T-helper 2 cell treated with Interferon-gamma antibody and Interleukin-4, amounts not matched to agents 5 μg/mL and 100 μg/mL, for 36 hours (primary cell): ENCODE results near the gene ATOH8.

Experiments used
- DNase-seq: peaks from one replicate; pipeline ENCODE4 v3.0.0; 2021; ENCODE audit warnings: low spot score
- H3K27ac Mint-ChIP-seq: one replicate; pipeline ENCODE4 v1.8.0; 2021; ENCODE audit warnings: mild to moderate bottlenecking, mixed read lengths
- H3K27me3 Mint-ChIP-seq: one replicate; pipeline ENCODE4 v1.8.0; 2021; ENCODE audit warnings: low read depth, mixed read lengths
- H3K36me3 Mint-ChIP-seq: one replicate; pipeline ENCODE4 v1.8.0; 2021; ENCODE audit warnings: low read depth, mixed read lengths
- H3K4me1 Mint-ChIP-seq: one replicate; pipeline ENCODE4 v1.8.0; 2021; ENCODE audit warnings: low read depth, mixed read lengths
- H3K4me3 Mint-ChIP-seq: one replicate; pipeline ENCODE4 v1.8.0; 2022; ENCODE audit warnings: mild to moderate bottlenecking, moderate library complexity, mixed read lengths
- H3K9me3 Mint-ChIP-seq: one replicate; pipeline ENCODE4 v1.8.0; 2021; ENCODE audit warnings: mixed read lengths

The ATOH8 gene

GRCh38 chr2:85791704-85792565 is 38.1 kb downstream of the ATOH8 start:
- no peak overlapping the region for H3K4me3 Mint-ChIP-seq
- peaks cover 14% of the 10 kb centered on the region for H3K27me3 Mint-ChIP-seq
- no peak overlapping the region for H3K27ac Mint-ChIP-seq
- H3K36me3 Mint-ChIP-seq, result no peaks in the 10 kb centered on the region
- no peaks in the 10 kb centered on the region for H3K9me3 Mint-ChIP-seq
- DNase-seq, result no peak
- no peaks in the 10 kb centered on the region for H3K4me1 Mint-ChIP-seq

- peaks cover 15% of the 10 kb centered on the region for H3K27me3 Mint-ChIP-seq
- no peaks in the 10 kb centered on the region for H3K9me3 Mint-ChIP-seq
- DNase-seq, result no peak
- no peaks in the 10 kb centered on the region for H3K36me3 Mint-ChIP-seq
- no peak overlapping the region for H3K27ac Mint-ChIP-seq
- no peaks in the 10 kb centered on the region for H3K4me1 Mint-ChIP-seq
- H3K4me3 Mint-ChIP-seq, result no peak overlapping the region
Observed at GRCh38 chr2:85792783-85793441, 39.1 kb downstream of the ATOH8 start.

DNA sequence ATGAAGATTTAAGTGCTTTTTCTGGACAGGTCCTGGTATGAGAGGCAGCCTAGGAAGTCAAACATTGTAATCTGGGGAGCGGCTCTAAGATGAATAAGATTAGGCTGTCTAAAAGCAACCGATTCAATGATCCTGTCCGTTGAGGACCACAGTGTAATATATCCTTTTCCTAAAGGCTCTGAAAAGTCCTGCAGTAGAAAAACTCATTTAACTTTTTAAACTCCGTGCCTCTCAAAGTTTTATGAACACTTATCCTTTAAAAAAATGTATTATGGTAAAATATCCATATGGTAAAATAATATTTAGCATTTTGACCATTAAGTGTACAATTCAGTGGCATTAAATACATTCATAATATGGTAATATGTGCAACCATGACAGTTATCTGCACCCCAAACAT is 39.8 kb downstream of the ATOH8 start:
- H3K4me3 Mint-ChIP-seq, result no peak overlapping the region
- no peak overlapping the region for H3K27ac Mint-ChIP-seq
- DNase-seq, result no peak
- H3K36me3 Mint-ChIP-seq, result no peaks in the 10 kb centered on the region
- H3K27me3 Mint-ChIP-seq, result peaks cover 17% of the 10 kb centered on the region
- H3K9me3 Mint-ChIP-seq, result no peaks in the 10 kb centered on the region
- no peaks in the 10 kb centered on the region for H3K4me1 Mint-ChIP-seq

- DNase-seq, result no peak
- Mint-ChIP-seq H3K27me3 (peaks cover 20% of the 10 kb centered on the region), H3K4me1 (no peaks in the 10 kb centered on the region), H3K4me3 (no peak overlapping the region), H3K9me3 (no peaks in the 10 kb centered on the region), H3K27ac (no peak overlapping the region), H3K36me3 (no peaks in the 10 kb centered on the region)
Observed at GRCh38 chr2:85794038-85794441, 40.2 kb downstream of the ATOH8 start.

DNA sequence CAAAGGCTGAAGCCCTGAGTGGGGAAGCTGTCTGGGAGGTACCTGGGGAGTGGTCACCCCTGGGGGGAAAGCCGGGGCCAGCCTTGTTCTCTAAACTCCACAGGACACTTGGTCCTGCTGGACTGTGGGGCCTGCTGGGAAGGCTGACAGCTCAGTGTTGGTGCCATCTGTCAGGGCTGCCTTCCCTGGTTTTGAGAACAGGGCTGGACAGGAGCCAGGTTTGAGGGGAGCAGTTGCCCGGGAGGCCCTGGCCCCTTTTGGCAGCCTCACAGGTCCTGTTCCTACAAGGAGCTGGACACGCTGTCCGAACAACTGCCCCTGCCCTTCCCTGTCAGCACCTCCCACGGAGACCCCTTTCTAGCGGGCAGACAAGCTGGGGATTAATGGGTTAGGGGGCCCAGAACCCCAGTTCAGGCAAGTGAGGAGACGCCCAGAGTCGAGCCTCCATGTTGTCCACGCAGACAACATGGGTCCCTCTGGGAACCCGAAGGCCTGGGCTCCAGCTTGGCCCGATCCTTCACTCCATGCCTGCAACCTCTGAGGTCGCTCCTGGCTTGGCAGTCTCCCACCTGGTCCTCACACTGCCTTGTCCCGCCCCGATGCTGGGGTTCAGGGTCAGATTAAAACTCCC is 40.8 kb downstream of the ATOH8 start:
- Mint-ChIP-seq H3K9me3 (no peaks in the 10 kb centered on the region), H3K36me3 (no peaks in the 10 kb centered on the region), H3K27me3 (peaks cover 22% of the 10 kb centered on the region), H3K27ac (no peak overlapping the region), H3K4me3 (no peak overlapping the region), H3K4me1 (no peaks in the 10 kb centered on the region)
- no peak for DNase-seq

DNA sequence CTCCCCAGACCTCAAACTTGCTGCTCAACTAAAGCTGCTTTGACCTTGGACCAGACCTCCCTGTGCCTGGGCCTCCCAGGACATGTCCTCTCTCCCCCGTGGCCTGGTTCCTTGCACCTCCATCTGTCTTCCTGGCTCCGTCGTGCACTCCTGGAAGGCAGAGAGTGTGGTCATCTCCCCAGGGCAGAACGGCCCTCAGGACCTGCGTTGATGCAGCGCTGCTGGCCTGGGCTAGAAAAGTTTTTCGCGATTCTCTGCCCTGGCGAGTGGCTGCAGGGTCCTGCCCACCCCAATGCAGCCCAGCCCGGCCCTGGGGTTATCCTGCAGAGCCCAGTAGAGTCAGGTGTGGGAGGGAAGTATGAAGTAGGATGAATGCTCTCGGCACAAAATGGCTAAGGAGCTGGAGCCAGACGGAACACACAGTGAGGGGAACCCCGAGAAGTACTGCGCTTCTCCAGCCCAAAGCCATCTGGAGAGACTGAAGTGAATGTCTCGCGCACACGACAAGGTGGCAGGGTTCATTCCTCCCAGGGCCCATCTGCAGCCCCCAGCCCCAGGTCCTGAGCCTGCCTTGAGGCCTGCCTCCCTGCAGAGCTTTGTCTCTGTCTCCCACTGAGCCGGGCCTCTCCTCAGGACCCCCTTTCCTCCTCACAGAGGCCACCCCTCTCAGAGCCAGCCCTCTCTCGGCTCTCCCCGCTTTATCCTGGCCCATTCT is 41.7 kb downstream of the ATOH8 start:
- H3K4me1 Mint-ChIP-seq, result no peaks in the 10 kb centered on the region
- no peak for DNase-seq
- H3K4me3 Mint-ChIP-seq, result no peak overlapping the region
- H3K9me3 Mint-ChIP-seq, result no peaks in the 10 kb centered on the region
- H3K36me3 Mint-ChIP-seq, result no peaks in the 10 kb centered on the region
- H3K27me3 Mint-ChIP-seq, result peaks cover 23% of the 10 kb centered on the region
- H3K27ac Mint-ChIP-seq, result no peak overlapping the region

DNA sequence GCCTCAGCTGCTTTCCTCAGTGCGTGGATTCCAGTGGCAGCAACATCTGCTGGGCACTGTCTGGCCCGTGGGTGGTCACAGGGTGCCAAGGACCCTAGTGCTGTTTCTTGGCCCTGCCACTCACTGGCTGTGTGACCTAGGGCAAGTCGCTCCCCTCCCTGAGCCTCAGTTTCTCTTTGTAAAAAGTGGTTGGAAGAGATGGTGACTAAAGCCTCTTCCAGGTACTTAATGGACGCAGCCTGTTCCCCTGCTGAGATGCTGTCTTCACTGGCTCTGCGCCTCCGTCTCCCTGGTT is 42.2 kb downstream of the ATOH8 start:
- Mint-ChIP-seq H3K27ac (no peak overlapping the region), H3K4me1 (no peaks in the 10 kb centered on the region), H3K36me3 (no peaks in the 10 kb centered on the region), H3K27me3 (peaks cover 24% of the 10 kb centered on the region), H3K9me3 (no peaks in the 10 kb centered on the region), H3K4me3 (no peak overlapping the region)
- DNase-seq, result no peak

- Mint-ChIP-seq H3K27me3 (peaks cover 20% of the 10 kb centered on the region), H3K4me1 (no peaks in the 10 kb centered on the region), H3K36me3 (no peaks in the 10 kb centered on the region), H3K4me3 (no peak overlapping the region), H3K27ac (no peak overlapping the region), H3K9me3 (no peaks in the 10 kb centered on the region)
- DNase-seq, result no peak
Observed at GRCh38 chr2:85796341-85797262, 42.8 kb downstream of the ATOH8 start.

GRCh38 chr2:85797263-85797660 is 43.5 kb downstream of the ATOH8 start:
- H3K4me3 Mint-ChIP-seq, result no peak overlapping the region
- no peaks in the 10 kb centered on the region for H3K4me1 Mint-ChIP-seq
- no peak overlapping the region for H3K27ac Mint-ChIP-seq
- DNase-seq, result no peak
- H3K27me3 Mint-ChIP-seq, result peaks cover 20% of the 10 kb centered on the region
- H3K9me3 Mint-ChIP-seq, result no peaks in the 10 kb centered on the region
- H3K36me3 Mint-ChIP-seq, result no peaks in the 10 kb centered on the region

DNA sequence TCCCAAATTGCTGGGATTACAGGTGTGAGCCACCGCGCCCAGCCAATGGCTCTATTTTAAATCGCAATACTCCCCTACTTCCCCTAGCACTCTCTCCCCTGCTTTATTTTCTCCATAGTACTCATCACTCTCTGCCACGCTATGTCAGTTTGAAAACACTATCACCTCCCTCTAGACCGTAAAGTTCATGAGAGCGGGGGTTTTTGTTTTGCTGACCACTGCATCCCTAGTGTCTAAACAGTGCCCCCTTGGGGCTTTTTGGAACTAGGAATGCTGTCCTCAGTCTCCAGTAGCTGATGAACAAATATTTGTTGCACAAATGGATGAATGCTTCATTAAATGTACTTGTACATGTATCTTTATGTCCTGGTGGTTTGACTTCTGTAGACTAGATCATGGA is 44.1 kb downstream of the ATOH8 start:
- Mint-ChIP-seq H3K27ac (no peak overlapping the region), H3K4me3 (no peak overlapping the region), H3K9me3 (no peaks in the 10 kb centered on the region), H3K4me1 (no peaks in the 10 kb centered on the region), H3K27me3 (peaks cover 16% of the 10 kb centered on the region), H3K36me3 (no peaks in the 10 kb centered on the region)
- DNase-seq, result no peak

DNA sequence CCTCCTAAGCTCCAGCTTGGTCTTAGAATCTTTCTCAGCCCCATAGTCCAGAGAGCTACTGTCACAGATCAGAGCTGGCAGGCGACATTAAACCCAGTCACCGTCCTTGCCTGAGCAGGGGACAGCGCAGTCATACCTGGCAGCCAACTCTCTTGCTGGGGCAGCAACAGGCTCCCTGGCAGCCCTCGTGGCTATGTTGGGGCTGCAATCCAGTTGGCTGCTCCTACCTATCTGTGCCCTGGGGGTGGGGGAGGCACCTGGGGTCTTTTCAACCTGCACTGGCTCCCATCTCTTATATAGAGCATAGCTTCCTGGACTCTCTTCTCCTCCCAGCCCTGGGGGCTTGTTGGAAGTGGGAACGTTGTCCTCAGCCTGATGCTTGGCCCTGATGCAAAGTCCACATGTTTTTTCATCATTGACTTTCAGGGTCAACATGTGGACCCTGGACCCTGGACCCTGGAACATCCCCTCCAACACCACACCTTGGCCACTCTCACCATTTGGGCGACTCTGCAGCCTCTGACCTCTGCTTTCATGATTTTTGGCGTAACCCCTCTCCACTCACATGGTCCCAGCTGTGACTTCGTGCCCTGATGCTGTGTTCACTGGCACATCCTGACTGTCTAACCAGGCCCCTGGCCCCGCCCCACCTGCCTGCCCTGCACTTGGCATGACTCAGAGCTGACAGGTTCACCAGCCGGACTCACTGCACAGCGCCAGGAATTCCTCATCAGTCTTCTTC is 45.6 kb downstream of the ATOH8 start:
- H3K27ac Mint-ChIP-seq, result no peak overlapping the region
- peaks cover under 1% of the 10 kb centered on the region for H3K4me1 Mint-ChIP-seq
- H3K27me3 Mint-ChIP-seq, result peaks cover 12% of the 10 kb centered on the region
- DNase-seq, result no peak
- no peaks in the 10 kb centered on the region for H3K9me3 Mint-ChIP-seq
- no peaks in the 10 kb centered on the region for H3K36me3 Mint-ChIP-seq
- no peak overlapping the region for H3K4me3 Mint-ChIP-seq

DNA sequence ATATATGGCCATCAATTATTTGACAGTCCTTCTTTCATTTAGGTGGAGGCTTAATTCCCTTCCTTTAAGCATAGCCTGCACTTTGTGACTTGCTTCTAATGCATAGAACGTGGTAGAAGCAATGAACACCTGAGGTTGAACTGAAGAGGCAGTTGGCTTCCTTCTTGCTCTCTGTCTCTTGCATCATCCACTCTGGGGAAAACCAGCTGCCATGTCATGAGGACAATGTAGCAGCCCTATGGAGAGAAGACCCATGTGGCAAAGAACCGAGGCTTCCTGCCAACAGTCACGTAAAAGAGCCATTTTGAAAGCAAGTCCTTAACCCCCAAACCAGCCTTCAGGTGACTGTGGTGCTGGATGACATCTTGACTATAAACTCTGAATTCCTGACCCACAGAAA is 46.8 kb downstream of the ATOH8 start:
- Mint-ChIP-seq H3K27me3 (peaks cover 12% of the 10 kb centered on the region), H3K4me3 (no peak overlapping the region), H3K27ac (no peak overlapping the region), H3K4me1 (peaks cover 7% of the 10 kb centered on the region), H3K9me3 (no peaks in the 10 kb centered on the region), H3K36me3 (no peaks in the 10 kb centered on the region)
- no peak for DNase-seq

GRCh38 chr2:85801871-85802270 is 48.1 kb downstream of the ATOH8 start:
- peaks cover 7% of the 10 kb centered on the region for H3K4me1 Mint-ChIP-seq
- H3K36me3 Mint-ChIP-seq, result no peaks in the 10 kb centered on the region
- peaks cover 12% of the 10 kb centered on the region for H3K27me3 Mint-ChIP-seq
- H3K9me3 Mint-ChIP-seq, result no peaks in the 10 kb centered on the region
- no peak overlapping the region for H3K4me3 Mint-ChIP-seq
- H3K27ac Mint-ChIP-seq, result no peak overlapping the region
- DNase-seq, result no peak
